ENCODE results near the gene TRABD2A. TPM values are rescaled to one million over a fixed set of nuclear protein-coding genes. Genes with fewer than 3 reads are reported as not detected.

Gene TRABD2A
- total and polyA plus RNA-seq, 2 of the 13 experiments (the other 11 are each of a cell fraction or from before 2014, with no cell fraction given): 0.15 TPM; not detected in 1

GRCh38 chr2:84925336-84925723 lies 44.4 kb upstream of the TRABD2A start (continued):
- TF ChIP-seq ZFP1 (CRISPR knock-in tag; IDR thresholded peaks at IDR 0.05) (no peak), ZNF296 (CRISPR knock-in tag; conservative IDR thresholded peaks at IDR 0.05) (0 out of 2 replicates have a peak, but pooled peaks have one; percentile 67), CC2D1A (CRISPR knock-in tag; IDR thresholded peaks at IDR 0.05) (no peak), HOXA9 (CRISPR knock-in tag; IDR thresholded peaks at IDR 0.05; ENCODE audit: borderline replicate concordance) (no peak), POLR2A (IDR thresholded peaks at IDR 0.05; ENCODE audit: insufficient read depth in 1 of 2, low read depth in 2 of 2, low read length in 2 of 2) (no peak), TGIF2 (CRISPR knock-in tag; IDR thresholded peaks at IDR 0.05) (no peak), SP4 (CRISPR knock-in tag; IDR thresholded peaks at IDR 0.05) (no peak), TCF7L2 (IDR thresholded peaks at IDR 0.05; ENCODE audit: low read depth, low read length) (no peak), ZNF670 (CRISPR knock-in tag; IDR thresholded peaks at IDR 0.05; ENCODE audit: borderline replicate concordance) (peak; percentile 56; the same call in 1 of the 2 replicates), ZNF775 (CRISPR knock-in tag; IDR thresholded peaks at IDR 0.05; ENCODE audit: borderline replicate concordance) (no peak), ZNF160 (CRISPR knock-in tag; IDR thresholded peaks at IDR 0.05) (no peak), ZNF709 (CRISPR knock-in tag; IDR thresholded peaks at IDR 0.05) (no peak; the same call in 1 of the 2 replicates), PCBP2 (optimal IDR thresholded peaks at IDR 0.05; ENCODE audit: low read depth, low read length, poor library complexity, severe bottlenecking) (no peak), TAF1 (CRISPR knock-in tag; IDR thresholded peaks at IDR 0.05) (no peak), NFKBIZ (CRISPR knock-in tag; IDR thresholded peaks at IDR 0.05) (no peak), ZSCAN12 (CRISPR knock-in tag; IDR thresholded peaks at IDR 0.05) (no peak), ZNF737 (CRISPR knock-in tag; IDR thresholded peaks at IDR 0.05; ENCODE audit: borderline replicate concordance) (0 out of 2 replicates have a peak, but pooled peaks have one; percentile 86), ZNF33A (CRISPR knock-in tag; IDR thresholded peaks at IDR 0.05; ENCODE audit: borderline replicate concordance) (0 out of 2 replicates have a peak, but pooled peaks have one; percentile 11), ZMAT5 (CRISPR knock-in tag; IDR thresholded peaks at IDR 0.05; ENCODE audit: borderline replicate concordance, low read depth) (no peak), FOXO1 (CRISPR knock-in tag; IDR thresholded peaks at IDR 0.05) (no peak), ZSCAN30 (CRISPR knock-in tag; IDR thresholded peaks at IDR 0.05) (0 out of 2 replicates have a peak, but pooled peaks have one; percentile 14), RERE (CRISPR knock-in tag; IDR thresholded peaks at IDR 0.05; ENCODE audit: low read depth) (no peak)
- TF ChIP-seq, protein P1, sequence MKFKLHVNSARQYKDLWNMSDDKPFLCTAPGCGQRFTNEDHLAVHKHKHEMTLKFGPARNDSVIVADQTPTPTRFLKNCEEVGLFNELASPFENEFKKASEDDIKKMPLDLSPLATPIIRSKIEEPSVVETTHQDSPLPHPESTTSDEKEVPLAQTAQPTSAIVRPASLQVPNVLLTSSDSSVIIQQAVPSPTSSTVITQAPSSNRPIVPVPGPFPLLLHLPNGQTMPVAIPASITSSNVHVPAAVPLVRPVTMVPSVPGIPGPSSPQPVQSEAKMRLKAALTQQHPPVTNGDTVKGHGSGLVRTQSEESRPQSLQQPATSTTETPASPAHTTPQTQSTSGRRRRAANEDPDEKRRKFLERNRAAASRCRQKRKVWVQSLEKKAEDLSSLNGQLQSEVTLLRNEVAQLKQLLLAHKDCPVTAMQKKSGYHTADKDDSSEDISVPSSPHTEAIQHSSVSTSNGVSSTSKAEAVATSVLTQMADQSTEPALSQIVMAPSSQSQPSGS (CRISPR knock-in tag; IDR thresholded peaks at IDR 0.05): no peak
- TF ChIP-seq, protein P2, sequence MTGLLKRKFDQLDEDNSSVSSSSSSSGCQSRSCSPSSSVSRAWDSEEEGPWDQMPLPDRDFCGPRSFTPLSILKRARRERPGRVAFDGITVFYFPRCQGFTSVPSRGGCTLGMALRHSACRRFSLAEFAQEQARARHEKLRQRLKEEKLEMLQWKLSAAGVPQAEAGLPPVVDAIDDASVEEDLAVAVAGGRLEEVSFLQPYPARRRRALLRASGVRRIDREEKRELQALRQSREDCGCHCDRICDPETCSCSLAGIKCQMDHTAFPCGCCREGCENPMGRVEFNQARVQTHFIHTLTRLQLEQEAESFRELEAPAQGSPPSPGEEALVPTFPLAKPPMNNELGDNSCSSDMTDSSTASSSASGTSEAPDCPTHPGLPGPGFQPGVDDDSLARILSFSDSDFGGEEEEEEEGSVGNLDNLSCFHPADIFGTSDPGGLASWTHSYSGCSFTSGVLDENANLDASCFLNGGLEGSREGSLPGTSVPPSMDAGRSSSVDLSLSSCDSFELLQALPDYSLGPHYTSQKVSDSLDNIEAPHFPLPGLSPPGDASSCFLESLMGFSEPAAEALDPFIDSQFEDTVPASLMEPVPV (CRISPR knock-in tag; IDR thresholded peaks at IDR 0.05): peak; percentile 6; the same call in 1 of the 2 replicates
